GF-D8 (cell line): ENCODE measurements around the gene MAGI2.

Source experiments
- DNase-seq: peaks from one replicate; lab custom pipeline; 2025; lab: John Stamatoyannopoulos, UW

MAGI2 gene

GRCh38 chr7:79245623-79246249 lies 207.7 kb downstream of the MAGI2 start:
- no peak for DNase-seq

DNA sequence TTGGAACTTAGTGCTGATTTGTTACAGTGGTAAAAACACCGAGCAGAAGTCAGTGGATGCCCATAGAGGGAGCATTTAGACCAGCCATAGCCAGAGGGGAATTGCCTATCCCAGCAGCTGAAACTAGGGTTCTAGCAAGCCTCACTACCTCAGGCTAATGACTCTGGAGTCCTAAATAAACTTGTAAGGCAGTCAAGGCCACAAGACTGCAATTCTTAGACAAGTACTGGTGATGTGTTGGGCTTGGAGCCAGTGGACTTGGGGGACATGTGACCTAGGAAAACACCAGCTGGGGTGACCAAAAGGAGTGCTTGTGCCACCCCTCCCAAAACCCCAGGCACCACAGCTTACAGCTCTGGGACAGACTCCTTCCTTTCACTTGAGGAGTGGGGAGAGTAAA lies 209.0 kb downstream of the MAGI2 start:
- DNase-seq = no peak

DNA sequence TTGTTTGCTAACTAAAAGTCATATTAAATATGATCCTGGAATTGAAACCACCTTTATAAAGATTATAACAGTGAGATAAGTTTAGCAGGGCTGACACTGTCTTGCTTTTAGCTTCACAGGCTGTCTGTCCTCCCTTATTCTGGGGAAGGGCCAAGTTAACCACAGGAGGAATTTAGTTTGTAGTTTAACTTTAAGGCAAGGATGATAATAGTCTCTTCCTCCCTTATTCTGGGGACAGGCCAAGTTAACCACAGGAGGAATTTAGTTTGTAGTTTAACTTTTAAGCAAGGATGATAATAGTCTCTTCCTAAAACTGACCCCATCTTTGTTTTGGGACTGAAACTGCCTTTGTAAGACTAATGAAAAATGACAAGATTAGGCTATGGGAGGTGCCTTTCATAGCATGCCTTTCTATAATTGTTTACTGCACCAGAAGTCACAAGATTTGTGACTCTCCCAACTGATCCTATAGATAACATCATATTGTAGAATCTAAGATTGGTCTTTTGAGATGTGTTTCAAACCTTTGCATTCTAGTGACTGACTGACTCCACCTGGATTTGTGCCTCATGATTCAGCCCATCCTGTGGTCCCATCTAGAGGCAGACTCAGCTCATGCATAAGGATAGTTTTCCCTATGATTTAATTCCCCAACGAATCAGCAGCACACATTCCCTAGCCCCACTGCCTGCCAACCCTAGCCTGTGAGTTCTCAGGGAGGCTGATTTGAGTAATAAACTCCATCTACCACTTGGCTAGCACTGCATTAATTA lies 212.0 kb downstream of the MAGI2 start:
- no peak for DNase-seq

DNA sequence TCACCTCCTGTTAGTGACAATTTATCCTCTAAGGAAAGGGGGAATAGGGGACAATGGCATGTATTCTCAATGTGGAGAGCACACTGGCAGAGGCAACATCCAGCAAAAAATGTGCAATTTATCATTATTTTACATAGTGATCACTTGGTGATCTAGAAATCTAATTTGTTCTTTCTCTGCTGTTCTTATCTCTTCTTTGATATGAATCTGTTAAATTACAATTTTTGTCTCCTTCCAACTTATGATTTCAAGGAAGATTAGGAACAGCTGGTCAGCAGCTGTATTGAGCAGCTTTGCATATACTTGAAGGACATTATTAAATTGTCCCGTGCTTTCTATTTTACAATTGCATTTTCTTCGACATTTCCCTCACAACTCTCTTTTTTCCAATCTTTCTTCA lies 213.1 kb downstream of the MAGI2 start:
- no peak for DNase-seq

- no peak for DNase-seq
Observed at GRCh38 chr7:79236352-79237028, 217.0 kb downstream of the MAGI2 start.

GRCh38 chr7:79227044-79227443 lies 226.4 kb downstream of the MAGI2 start:
- no peak for DNase-seq

GRCh38 chr7:79221211-79221610 lies 232.3 kb downstream of the MAGI2 start:
- DNase-seq = no peak

GRCh38 chr7:79217976-79218626 lies 235.4 kb downstream of the MAGI2 start:
- no peak for DNase-seq

GRCh38 chr7:79217468-79217867 lies 236.0 kb downstream of the MAGI2 start:
- no peak for DNase-seq

- DNase-seq = no peak
Observed at GRCh38 chr7:79216236-79216635, 237.2 kb downstream of the MAGI2 start.

- no peak for DNase-seq
Observed at GRCh38 chr7:79212334-79212733, 241.1 kb downstream of the MAGI2 start.

DNA sequence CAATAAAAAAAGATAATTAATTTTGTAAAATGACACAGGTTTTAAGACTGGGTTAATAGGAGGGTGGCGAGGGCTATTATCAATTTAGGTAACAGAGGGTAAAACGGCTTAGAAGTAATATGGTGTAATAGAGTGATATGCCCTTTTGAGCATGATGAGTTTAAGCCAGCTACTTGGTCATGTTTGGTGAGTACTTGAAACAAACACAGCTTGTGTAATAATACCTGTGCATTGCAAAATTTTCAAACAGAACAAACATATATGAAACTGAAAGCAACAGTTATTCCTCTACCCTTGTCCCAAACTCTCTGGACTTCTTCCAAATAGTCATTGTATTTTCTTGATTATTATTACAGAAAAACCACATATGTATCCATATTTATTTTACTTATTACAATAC lies 241.7 kb downstream of the MAGI2 start:
- DNase-seq = no peak

- no peak for DNase-seq
Observed at GRCh38 chr7:79199961-79200360, 253.5 kb downstream of the MAGI2 start.

- DNase-seq = no peak
Observed at GRCh38 chr7:79199266-79199665, 254.2 kb downstream of the MAGI2 start.

DNA sequence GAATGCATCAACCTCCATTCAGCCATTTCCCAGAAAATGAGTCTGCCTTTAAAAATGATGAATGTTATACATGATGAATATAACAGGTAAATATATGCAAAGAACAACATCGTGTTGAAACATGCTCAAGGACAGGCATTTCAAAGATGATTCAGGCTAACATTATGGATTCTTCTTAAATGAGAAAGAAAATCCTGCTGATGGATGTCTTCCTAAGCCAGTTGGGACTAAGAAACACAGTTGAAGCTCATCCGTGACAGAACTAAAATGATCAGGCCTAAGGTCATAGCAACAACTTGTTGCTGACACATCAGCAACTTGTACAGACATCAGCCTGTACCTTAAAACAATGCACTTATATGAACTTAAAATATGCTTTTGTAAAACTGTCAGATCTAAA lies 267.9 kb downstream of the MAGI2 start:
- DNase-seq = no peak

DNA sequence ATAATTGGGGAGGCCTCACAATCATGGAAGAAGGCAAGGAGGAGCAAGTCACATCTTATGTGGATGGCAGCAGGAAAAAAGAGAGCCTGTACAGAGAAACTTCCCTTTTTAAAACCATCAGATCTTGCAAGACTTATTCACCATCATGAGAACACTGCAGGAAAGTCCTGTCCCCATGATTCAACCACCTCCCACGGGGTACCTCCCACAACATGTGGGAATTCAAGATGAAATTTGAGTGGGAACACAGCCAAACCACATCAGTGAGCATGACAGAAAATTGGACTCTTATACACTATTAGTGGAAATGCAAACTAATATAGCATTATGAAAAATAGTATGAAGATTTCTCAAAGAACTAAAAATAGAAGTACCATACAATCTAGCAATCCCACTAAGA lies 271.2 kb downstream of the MAGI2 start:
- DNase-seq = no peak

DNA sequence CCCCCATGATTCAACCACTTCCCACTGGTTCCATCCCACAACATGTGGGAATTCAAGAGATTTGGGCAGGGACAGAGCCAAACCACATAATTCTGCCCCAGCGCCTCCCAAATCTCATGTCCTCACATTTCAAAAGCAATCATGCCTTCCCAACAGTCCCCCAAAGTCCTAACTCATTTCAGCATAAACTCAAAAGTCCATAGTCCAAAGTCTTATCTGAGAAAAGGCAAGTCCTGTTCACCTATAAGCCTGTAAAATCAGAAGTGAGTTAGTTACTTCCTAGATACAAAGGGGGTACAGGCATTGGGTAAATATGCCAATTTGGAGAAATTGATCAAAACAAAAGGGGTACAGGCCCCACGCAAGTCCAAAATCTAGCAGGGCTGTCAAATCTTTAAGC lies 272.9 kb downstream of the MAGI2 start:
- no peak for DNase-seq

DNA sequence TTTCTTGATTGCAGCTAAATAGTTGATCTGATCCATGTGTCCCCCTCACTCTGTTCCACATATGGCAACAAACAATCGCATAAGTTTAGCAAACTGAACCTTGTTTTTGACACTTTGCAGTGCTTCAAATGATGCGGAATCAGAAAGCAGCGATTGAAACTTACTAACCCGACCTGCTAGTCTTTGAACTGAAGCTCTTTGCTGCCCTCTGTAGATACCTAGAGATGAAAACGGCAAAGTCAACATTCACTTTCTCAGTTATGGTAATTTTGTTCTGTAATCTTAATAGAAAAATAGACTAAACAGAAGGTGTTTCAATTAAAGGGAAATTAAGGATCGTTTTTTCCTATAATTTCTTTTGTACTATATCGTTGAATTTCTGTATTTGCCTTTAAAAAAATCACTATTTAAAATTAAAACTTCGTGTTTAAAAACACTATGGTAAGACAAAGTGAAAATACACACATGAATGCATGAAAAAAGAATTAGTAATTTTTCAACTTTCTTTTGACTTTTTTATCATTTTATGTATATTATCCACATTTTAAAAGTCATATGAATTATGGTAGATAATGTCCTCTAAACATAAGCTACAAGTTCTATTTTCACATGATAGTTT lies 276.5 kb downstream of the MAGI2 start:
- peak; percentile 4 for DNase-seq

- no peak for DNase-seq
Observed at GRCh38 chr7:79175374-79175773, 278.1 kb downstream of the MAGI2 start.

- no peak for DNase-seq
Observed at GRCh38 chr7:79165225-79165624, 288.2 kb downstream of the MAGI2 start.

GRCh38 chr7:79159040-79159664 lies 294.3 kb downstream of the MAGI2 start:
- no peak for DNase-seq

DNA sequence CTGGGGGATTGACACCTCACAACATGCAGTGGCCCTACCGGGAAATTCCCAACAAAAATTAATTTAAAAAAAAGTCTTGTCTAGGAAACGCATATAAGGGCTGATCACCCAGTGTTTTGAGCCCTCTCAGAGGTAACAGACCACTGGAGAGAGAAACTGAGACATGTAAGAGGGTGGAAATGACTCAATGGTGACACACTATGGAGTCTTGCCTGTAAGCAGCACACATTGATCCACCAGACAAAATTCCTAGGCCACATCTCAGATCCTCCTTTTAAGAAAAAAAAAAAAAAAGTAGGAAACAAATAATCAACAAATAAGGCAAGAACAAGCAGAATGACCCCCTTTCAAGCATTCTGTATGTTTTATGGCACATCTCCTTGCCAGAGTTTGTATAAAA lies 296.2 kb downstream of the MAGI2 start:
- no peak for DNase-seq
